ENCODE results near the gene ADCYAP1.

Gene ADCYAP1

DNA sequence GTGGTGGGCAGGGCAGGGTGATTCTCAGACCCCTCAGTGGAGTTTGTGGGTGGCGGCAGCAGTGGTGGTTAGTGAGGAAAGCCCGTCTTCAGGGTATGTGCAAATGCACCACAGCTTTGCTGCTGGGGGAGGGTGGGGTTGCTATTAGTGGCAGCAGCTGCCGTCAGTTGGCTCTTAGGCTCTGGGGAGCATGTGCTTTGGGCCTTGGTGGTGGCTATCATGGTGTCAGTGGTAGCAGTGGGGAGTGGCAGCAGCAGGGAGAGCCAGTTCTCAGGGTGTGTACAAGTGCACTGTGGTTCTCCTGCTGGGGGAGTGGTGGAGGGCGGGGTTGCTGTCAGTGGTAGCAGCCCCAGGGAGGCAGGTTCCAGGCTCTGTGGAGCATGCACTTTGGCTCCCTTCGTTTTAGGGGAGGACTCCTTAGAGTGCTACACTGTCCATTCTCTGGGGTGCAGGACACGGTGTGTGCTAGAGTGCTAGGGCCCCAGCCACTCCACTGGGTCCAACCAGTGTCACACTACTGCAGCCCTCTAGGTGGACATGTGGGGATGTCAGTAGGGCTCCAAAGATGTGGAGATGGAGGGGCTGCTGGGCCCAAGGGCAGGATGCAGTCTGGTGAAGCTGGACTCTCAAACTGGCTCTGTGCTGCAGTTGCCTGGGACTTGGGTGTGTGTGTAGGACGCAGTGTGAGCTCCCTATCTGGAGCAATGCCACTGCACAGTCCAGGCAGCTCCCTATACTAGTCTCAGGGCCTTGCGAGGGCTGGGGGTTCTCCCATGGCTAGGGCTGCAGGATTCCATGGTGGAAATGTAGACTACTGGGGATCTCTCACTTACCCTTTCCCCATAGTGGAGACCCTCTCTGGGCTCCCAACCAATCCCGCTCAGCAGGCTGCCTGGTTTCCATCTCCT lies 45.3 kb downstream of the ADCYAP1 start:
- no peak overlapping the region for H3K4me2 ChIP-seq (ENCODE audit: low read depth, low read length)
- no peak overlapping the region for H3K27ac ChIP-seq (ENCODE audit: low read length)

DNA sequence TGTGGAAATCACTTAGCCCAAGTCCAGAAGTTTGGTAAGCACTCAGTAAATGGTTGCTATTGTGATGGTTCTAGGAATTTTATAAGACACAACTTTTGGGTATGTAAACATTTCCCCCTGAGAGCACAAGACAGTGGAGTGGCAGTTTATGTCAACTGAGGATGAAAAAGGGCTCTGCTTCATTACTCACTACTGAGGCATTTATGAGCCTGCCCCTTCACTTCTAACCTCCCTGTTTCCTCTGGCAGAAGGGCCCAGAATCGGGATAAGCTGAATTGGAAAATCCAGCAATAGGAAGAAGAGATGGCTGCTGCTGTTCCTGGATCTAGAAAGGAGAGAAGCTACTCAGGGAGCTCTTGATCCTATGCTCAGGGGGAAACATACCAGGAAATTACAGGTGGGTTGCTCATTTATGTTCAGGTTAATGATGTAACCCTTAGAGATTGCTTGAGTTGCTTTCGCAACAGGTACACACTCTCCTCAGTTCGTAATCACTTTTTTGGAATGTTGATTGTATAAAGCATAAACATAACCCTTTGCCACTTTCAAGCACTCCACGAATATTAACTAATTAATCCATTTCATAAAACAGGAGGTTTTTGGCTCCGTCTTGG lies 46.3 kb downstream of the ADCYAP1 start:
- Histone ChIP-seq H3K4me2 (ENCODE audit: low read depth, low read length) (no peak overlapping the region), H3K4me3 (ENCODE audit: low read length) (no peak overlapping the region)

More for the DNA sequence above, 45.3 kb downstream of the ADCYAP1 start:
- H3K9me3 ChIP-seq (replicated peaks; ENCODE audit: insufficient read depth, low read length), result no peaks in the 10 kb centered on the region
- no peaks in the 10 kb centered on the region for H3K9me2 ChIP-seq (replicated peaks; ENCODE audit: insufficient read depth, low read length)
- H3K27me3 ChIP-seq (replicated peaks; ENCODE audit: insufficient read depth, low read length), result no peaks in the 10 kb centered on the region
- H4K20me1 ChIP-seq (ENCODE audit: insufficient read depth, low read length), result no peaks in the 10 kb centered on the region
- TF ChIP-seq, protein P1, sequence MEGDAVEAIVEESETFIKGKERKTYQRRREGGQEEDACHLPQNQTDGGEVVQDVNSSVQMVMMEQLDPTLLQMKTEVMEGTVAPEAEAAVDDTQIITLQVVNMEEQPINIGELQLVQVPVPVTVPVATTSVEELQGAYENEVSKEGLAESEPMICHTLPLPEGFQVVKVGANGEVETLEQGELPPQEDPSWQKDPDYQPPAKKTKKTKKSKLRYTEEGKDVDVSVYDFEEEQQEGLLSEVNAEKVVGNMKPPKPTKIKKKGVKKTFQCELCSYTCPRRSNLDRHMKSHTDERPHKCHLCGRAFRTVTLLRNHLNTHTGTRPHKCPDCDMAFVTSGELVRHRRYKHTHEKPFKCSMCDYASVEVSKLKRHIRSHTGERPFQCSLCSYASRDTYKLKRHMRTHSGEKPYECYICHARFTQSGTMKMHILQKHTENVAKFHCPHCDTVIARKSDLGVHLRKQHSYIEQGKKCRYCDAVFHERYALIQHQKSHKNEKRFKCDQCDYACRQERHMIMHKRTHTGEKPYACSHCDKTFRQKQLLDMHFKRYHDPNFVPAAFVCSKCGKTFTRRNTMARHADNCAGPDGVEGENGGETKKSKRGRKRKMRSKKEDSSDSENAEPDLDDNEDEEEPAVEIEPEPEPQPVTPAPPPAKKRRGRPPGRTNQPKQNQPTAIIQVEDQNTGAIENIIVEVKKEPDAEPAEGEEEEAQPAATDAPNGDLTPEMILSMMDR (IDR thresholded peaks at IDR 0.05; ENCODE audit: low read length), result no peak
- TF ChIP-seq EZH2phosphoT487 (IDR thresholded peaks at IDR 0.05; ENCODE audit: low read length) (no peak), EZH2 (optimal IDR thresholded peaks at IDR 0.05; ENCODE audit: low read depth, low read length) (no peak)
- no peak for DNase-seq
- H2AFZ ChIP-seq (ENCODE audit: low read length), result no peak overlapping the region
- no peaks in the 10 kb centered on the region for H3K36me3 ChIP-seq (replicated peaks; ENCODE audit: insufficient read depth, low read length)
- no peaks in the 10 kb centered on the region for H3K79me2 ChIP-seq (ENCODE audit: low read length)
- H3K4me3 ChIP-seq (ENCODE audit: low read length), result no peak overlapping the region
- H3K9ac ChIP-seq (ENCODE audit: low read length), result no peak overlapping the region
- no peaks in the 10 kb centered on the region for H3F3A ChIP-seq (ENCODE audit: insufficient read depth, low read length)
- no peaks in the 10 kb centered on the region for H3K4me1 ChIP-seq (ENCODE audit: low read length)

DNA sequence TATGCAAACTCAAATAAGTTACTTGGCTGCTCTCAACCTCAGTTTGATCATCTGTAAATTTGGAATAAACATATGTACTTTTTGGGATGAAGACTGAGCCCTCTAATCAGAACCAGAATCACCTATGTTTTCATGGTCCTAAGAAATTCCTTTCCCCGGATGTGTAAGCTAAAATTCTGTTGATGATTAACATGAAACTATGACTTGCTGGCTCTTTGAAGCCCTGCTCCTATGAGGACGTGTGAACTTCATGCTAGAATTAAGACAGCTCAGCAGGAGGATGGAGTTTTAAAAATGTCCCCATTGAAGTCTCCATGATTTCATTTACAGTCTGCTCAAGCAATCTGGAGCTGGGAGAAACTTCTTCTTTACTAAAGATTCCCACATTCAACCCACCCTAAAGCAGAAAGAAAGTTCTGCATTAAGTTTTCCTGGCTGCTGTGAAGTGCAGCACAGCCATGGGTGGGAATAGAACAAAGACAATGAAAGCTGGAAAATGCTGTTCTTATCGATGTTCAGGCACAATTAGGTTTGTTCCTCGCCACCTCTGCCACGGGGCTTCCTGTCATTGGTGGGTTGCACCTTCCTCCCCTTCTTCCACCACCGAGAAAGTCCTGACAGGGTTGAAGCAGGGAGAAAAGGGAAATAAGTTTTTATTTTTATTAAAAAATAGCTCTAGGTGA lies 50.9 kb downstream of the ADCYAP1 start:
- no peaks in the 10 kb centered on the region for H3K36me3 ChIP-seq (replicated peaks; ENCODE audit: insufficient read depth, low read length)
- H2AFZ ChIP-seq (ENCODE audit: low read length), result no peak overlapping the region
- no peaks in the 10 kb centered on the region for H3K9me2 ChIP-seq (replicated peaks; ENCODE audit: insufficient read depth, low read length)
- no peak overlapping the region for H3K4me3 ChIP-seq (ENCODE audit: low read length)
- H4K20me1 ChIP-seq (ENCODE audit: insufficient read depth, low read length), result no peaks in the 10 kb centered on the region
- H3K27ac ChIP-seq (ENCODE audit: low read length), result no peak overlapping the region
- H3F3A ChIP-seq (ENCODE audit: insufficient read depth, low read length), result no peaks in the 10 kb centered on the region
- H3K4me2 ChIP-seq (ENCODE audit: low read depth, low read length), result no peak overlapping the region
- no peak for TF ChIP-seq EZH2phosphoT487 (IDR thresholded peaks at IDR 0.05; ENCODE audit: low read length)
- no peak for TF ChIP-seq EZH2 (optimal IDR thresholded peaks at IDR 0.05; ENCODE audit: low read depth, low read length)
- TF ChIP-seq, protein P1 (IDR thresholded peaks at IDR 0.05; ENCODE audit: low read length), result no peak
- no peak for DNase-seq
- no peaks in the 10 kb centered on the region for H3K9me3 ChIP-seq (replicated peaks; ENCODE audit: insufficient read depth, low read length)
- no peak overlapping the region for H3K9ac ChIP-seq (ENCODE audit: low read length)
- H3K79me2 ChIP-seq (ENCODE audit: low read length), result no peaks in the 10 kb centered on the region
- H3K27me3 ChIP-seq (replicated peaks; ENCODE audit: insufficient read depth, low read length), result no peaks in the 10 kb centered on the region
- H3K4me1 ChIP-seq (ENCODE audit: low read length), result no peaks in the 10 kb centered on the region

More for the DNA sequence above, 46.3 kb downstream of the ADCYAP1 start:
- TF ChIP-seq, protein P1 (IDR thresholded peaks at IDR 0.05; ENCODE audit: low read length), result no peak
- TF ChIP-seq EZH2phosphoT487 (IDR thresholded peaks at IDR 0.05; ENCODE audit: low read length) (no peak), EZH2 (optimal IDR thresholded peaks at IDR 0.05; ENCODE audit: low read depth, low read length) (no peak)
- no peaks in the 10 kb centered on the region for H3K36me3 ChIP-seq (replicated peaks; ENCODE audit: insufficient read depth, low read length)
- no peaks in the 10 kb centered on the region for H3K9me3 ChIP-seq (replicated peaks; ENCODE audit: insufficient read depth, low read length)
- H3K4me1 ChIP-seq (ENCODE audit: low read length), result no peaks in the 10 kb centered on the region
- no peak overlapping the region for H3K27ac ChIP-seq (ENCODE audit: low read length)
- H3F3A ChIP-seq (ENCODE audit: insufficient read depth, low read length), result no peaks in the 10 kb centered on the region
- H4K20me1 ChIP-seq (ENCODE audit: insufficient read depth, low read length), result no peaks in the 10 kb centered on the region
- no peaks in the 10 kb centered on the region for H3K79me2 ChIP-seq (ENCODE audit: low read length)
- no peak overlapping the region for H2AFZ ChIP-seq (ENCODE audit: low read length)
- H3K9me2 ChIP-seq (replicated peaks; ENCODE audit: insufficient read depth, low read length), result no peaks in the 10 kb centered on the region
- no peak overlapping the region for H3K9ac ChIP-seq (ENCODE audit: low read length)
- no peak for DNase-seq
- no peaks in the 10 kb centered on the region for H3K27me3 ChIP-seq (replicated peaks; ENCODE audit: insufficient read depth, low read length)
